GM12878 (cell line): ENCODE results near the gene ACTMAP. TPM values are rescaled to one million over a fixed set of nuclear protein-coding genes. Genes with fewer than 3 reads are reported as not detected.
"Not testable (repeated sequence)": the region's sequence is repeated elsewhere in the genome, so short reads cannot be mapped to it uniquely, and the experiment has no call there.

Experiments used
- ATAC-seq: fragments of 200-7000 bp; cut with Tn5 transposase; 3 replicates; pipeline ENCODE4 v1.9.1; 2020; ENCODE audit warnings: mild to moderate bottlenecking, moderate library complexity
- BruUV-seq: library from RNA; stranded (reverse); fragments of 400-500 nt; replicated peaks from 2 replicates; lab custom pipeline; 2021; lab: Mats Ljungman, UMichigan
- CTCF ChIA-PET: fragments of 300-600 bp; sonication (Branson Sonifier 250); formaldehyde crosslinking; extraction: SDS; loops from one replicate; lab custom pipeline; 2021; ENCODE audit warnings: inconsistent platforms; lab: Yijun Ruan, JAX
- POLR2A ChIA-PET: fragments of 350-600 bp; formaldehyde crosslinking; extraction: SDS; loops from one replicate; lab custom pipeline; 2021; ENCODE audit warnings: inconsistent platforms; lab: Charles Lee
- RAD21 ChIA-PET: fragments of 300-600 bp; sonication (Branson Sonifier 250); formaldehyde crosslinking; loops from one replicate; lab custom pipeline; 2023; ENCODE audit warnings: antibody characterized with exemption; ENCODE audit not compliant: unreplicated experiment; lab: Charles Lee
- SMC1A ChIA-PET: fragments of 300-600 bp; sonication (Branson Sonifier 250); formaldehyde crosslinking; loops from one replicate; lab custom pipeline; 2023; ENCODE audit not compliant: unreplicated experiment, uncharacterized antibody; lab: Charles Lee
- DNase-seq: peaks from one replicate; pipeline ENCODE4 v3.0.0-alpha.2; 2011; ENCODE audit warnings: low read depth, low spot score
- FAIRE-seq: peaks from 3 replicates; lab custom pipeline; 2011; peaks lifted over from hg19 to GRCh38; lab: Jason Lieb, UNC
- H2AFZ ChIP-seq: 2 replicates; pipeline ENCODE4 v1.6.0; 2011; ENCODE audit warnings: low read depth, low read length, control low read depth; ENCODE audit not compliant: control insufficient read depth
- H3K27ac ChIP-seq: 2 replicates; pipeline ENCODE4 v1.5.1; 2011; ENCODE audit warnings: control low read depth; ENCODE audit not compliant: control insufficient read depth, insufficient read depth
- H3K27me3 ChIP-seq, 2 experiments: replicated peaks in 1 of 2; 2 replicates each; pipeline versions ENCODE4 v1.6.0 to v1.6.1; 2011; ENCODE audit warnings: low read length in 1 of 2; ENCODE audit not compliant: control insufficient read depth in 2 of 2, insufficient read depth in 2 of 2
- H3K36me3 ChIP-seq, 2 experiments: 2 replicates each; pipeline ENCODE4 v1.5.1; 2011; ENCODE audit warnings: low read length in 1 of 2; ENCODE audit not compliant: control insufficient read depth in 2 of 2, insufficient read depth in 2 of 2
- H3K4me1 ChIP-seq: 2 replicates; pipeline ENCODE4 v1.6.1; 2011; ENCODE audit warnings: mild to moderate bottlenecking, low read length, moderate library complexity, mixed read lengths; ENCODE audit not compliant: control insufficient read depth, insufficient read depth
- H3K4me2 ChIP-seq: 2 replicates; pipeline ENCODE4 v1.6.0; 2011; ENCODE audit warnings: control low read depth; ENCODE audit not compliant: control insufficient read depth, insufficient read depth
- H3K4me3 ChIP-seq: fragments of 200-600 bp; sonication (generic); 2 replicates; pipeline ENCODE4 v1.5.1; 2016
- H3K79me2 ChIP-seq: 2 replicates; pipeline ENCODE4 v1.6.0; 2011; ENCODE audit warnings: low read length; ENCODE audit not compliant: control insufficient read depth, insufficient read depth
- H3K9ac ChIP-seq: 2 replicates; pipeline ENCODE4 v1.8.0; 2011; ENCODE audit warnings: low read length, control low read depth, mixed read lengths; ENCODE audit not compliant: control insufficient read depth, insufficient read depth
- H3K9me3 ChIP-seq: replicated peaks from 3 replicates; pipeline ENCODE4 v1.5.1; 2011; ENCODE audit warnings: mild to moderate bottlenecking, low read length; ENCODE audit not compliant: control insufficient read depth, insufficient read depth
- H4K20me1 ChIP-seq: 2 replicates; pipeline ENCODE4 v1.6.0; 2011; ENCODE audit not compliant: control insufficient read depth, insufficient read depth
- ETV6 ChIP-seq, 2 experiments: fragments of 450-650 bp in 1 of 2; IDR thresholded peaks in 1 of 2; conservative IDR thresholded peaks in 1 of 2; 2 replicates each; pipeline ENCODE4 v1.6.1; 2014; ENCODE audit warnings: antibody characterized with exemption in 1 of 2, borderline replicate concordance in 1 of 2, low read depth in 1 of 2, mild to moderate bottlenecking in 1 of 2, moderate library complexity in 1 of 2
- KAT2A ChIP-seq: conservative IDR thresholded peaks from 2 replicates; pipeline ENCODE4 v1.6.1; 2011; ENCODE audit warnings: low read depth, low read length; ENCODE audit not compliant: control insufficient read depth
- SMAD1 ChIP-seq: fragments of 450-650 bp; IDR thresholded peaks from 2 replicates; pipeline ENCODE4 v1.6.1; 2018; ENCODE audit warnings: mild to moderate bottlenecking, low read depth; ENCODE audit not compliant: partially characterized antibody
- WGBS: methylation state at CpG from one replicate; pipeline ENCODE4 v1.1.6; 2016; ENCODE audit warnings: low lambda C conversion rate; ENCODE audit not compliant: insufficient replicate concordance, insufficient coverage; ENCODE audit errors: missing lambda C conversion rate; 5-methylcytosine and 5-hydroxymethylcytosine counted together
- in situ Hi-C: fragments of 300-500 bp; cut with MboI; formaldehyde crosslinking; loops from 9 replicates; pipeline ENCODE4 v1.14.3; 2018; ENCODE audit warnings: mixed read lengths
- intact Hi-C: fragments of 100-400 bp; cut with micrococcal nuclease; formaldehyde crosslinking; loops from one replicate; pipeline ENCODE4 v1.14.2; 2022; ENCODE audit not compliant: unreplicated experiment
- polyA plus RNA-seq, 11 experiments: library from polyadenylated mRNA; depleted of rRNA in 4 of 11; unstranded in 6 of 11; stranded (reverse) in 5 of 11; fragments of >200 nt; fragmentation: Nextera tagmentation in 4 of 11; fragmentation: Illumina TruSeq in 1 of 11; extraction: Ambion mirVana in 4 of 11; extraction: Trizol in 1 of 11; gene quantifications; 1 replicate in 1 of 11; 2 replicates in 10 of 11; pipeline versions ENCODE4 v1.2.1 to v1.2.3, GENCODE V29; 2011 to 2016; ENCODE audit warnings: inconsistent platforms in 2 of 11, missing spikeins in 2 of 11, low read depth in 1 of 11
- total RNA-seq, 4 experiments: library from RNA; depleted of rRNA in 3 of 4; stranded (reverse); fragments of >200 nt in 3 of 4; fragmentation: Illumina TruSeq in 1 of 4; extraction: Trizol in 1 of 4; gene quantifications; 2 replicates each; pipeline versions ENCODE4 v1.2.1 to v1.2.3, GENCODE V29; 2013 to 2021
- TF ChIP-seq, protein P1 (sequence below): IDR thresholded peaks from 2 replicates; pipeline ENCODE4 v1.6.1; 2012; ENCODE audit warnings: improper control_type of control experiment, low read depth, low read length; ENCODE audit not compliant: insufficient replicate concordance

ACTMAP gene
- total and polyA plus RNA-seq, 10 of the 15 experiments (the other 5 are each of a cell fraction or from before 2014, with no cell fraction given): 3.0 to 26.2 (median 11.1) TPM

DNA sequence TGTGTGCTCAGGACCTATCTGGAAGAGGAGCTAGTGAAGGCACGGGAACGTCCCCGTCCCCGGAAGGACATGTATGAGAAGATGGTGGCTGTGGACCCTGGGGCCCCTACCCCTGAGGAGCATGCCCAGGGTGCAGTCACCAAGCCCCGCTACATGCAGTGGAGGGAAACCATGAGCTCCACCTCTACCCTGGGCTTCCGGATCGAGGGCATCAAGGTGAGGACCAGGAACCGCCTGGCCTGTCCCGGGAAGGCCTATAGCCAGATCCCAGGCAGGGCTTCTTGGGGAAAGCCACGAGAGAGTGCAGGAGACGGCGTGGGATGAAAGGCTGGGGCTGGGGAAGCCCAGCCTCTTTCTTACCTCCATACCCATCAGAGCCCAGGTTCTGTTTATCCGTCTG, 17.1 kb downstream of the ACTMAP start (continued):
- TF ChIP-seq, protein P1, sequence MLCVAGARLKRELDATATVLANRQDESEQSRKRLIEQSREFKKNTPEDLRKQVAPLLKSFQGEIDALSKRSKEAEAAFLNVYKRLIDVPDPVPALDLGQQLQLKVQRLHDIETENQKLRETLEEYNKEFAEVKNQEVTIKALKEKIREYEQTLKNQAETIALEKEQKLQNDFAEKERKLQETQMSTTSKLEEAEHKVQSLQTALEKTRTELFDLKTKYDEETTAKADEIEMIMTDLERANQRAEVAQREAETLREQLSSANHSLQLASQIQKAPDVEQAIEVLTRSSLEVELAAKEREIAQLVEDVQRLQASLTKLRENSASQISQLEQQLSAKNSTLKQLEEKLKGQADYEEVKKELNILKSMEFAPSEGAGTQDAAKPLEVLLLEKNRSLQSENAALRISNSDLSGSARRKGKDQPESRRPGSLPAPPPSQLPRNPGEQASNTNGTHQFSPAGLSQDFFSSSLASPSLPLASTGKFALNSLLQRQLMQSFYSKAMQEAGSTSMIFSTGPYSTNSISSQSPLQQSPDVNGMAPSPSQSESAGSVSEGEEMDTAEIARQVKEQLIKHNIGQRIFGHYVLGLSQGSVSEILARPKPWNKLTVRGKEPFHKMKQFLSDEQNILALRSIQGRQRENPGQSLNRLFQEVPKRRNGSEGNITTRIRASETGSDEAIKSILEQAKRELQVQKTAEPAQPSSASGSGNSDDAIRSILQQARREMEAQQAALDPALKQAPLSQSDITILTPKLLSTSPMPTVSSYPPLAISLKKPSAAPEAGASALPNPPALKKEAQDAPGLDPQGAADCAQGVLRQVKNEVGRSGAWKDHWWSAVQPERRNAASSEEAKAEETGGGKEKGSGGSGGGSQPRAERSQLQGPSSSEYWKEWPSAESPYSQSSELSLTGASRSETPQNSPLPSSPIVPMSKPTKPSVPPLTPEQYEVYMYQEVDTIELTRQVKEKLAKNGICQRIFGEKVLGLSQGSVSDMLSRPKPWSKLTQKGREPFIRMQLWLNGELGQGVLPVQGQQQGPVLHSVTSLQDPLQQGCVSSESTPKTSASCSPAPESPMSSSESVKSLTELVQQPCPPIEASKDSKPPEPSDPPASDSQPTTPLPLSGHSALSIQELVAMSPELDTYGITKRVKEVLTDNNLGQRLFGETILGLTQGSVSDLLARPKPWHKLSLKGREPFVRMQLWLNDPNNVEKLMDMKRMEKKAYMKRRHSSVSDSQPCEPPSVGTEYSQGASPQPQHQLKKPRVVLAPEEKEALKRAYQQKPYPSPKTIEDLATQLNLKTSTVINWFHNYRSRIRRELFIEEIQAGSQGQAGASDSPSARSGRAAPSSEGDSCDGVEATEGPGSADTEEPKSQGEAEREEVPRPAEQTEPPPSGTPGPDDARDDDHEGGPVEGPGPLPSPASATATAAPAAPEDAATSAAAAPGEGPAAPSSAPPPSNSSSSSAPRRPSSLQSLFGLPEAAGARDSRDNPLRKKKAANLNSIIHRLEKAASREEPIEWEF: no peak
- TF ChIP-seq SMAD1 (no peak), ETV6 (conservative IDR thresholded peaks at IDR 0.05 in 1 of 2, IDR thresholded peaks at IDR 0.05 in 1 of 2; ENCODE audit: borderline replicate concordance in 1 of 2, low read depth in 1 of 2) (no peak), KAT2A (no peak)

DNA sequence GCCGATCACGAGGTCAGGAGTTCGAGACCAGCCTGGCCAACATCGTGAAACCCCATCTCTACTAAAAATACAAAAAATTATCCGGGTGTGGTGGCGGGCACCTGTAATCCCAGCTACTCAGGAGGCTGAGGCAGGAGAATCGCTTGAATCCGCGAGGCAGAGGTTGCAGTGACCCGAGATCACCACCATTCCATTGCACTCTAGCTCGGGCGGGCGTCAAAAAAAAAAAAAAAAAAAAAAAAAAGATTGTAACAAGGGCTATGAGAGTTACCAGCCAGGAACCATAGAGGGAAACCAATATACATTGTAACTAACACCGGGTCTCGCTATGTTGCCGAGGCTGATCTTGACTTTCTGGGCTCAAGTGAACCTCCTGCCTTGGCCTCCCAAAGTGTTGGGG, 18.0 kb downstream of the ACTMAP start:
- CTCF ChIA-PET, H4K20me1 ChIP-seq, H3K4me2 ChIP-seq, H3K79me2 ChIP-seq, H3K27me3 ChIP-seq, RAD21 ChIA-PET, H3K4me1 ChIP-seq, BruUV-seq, DNase-seq, H3K9ac ChIP-seq, in situ Hi-C loops, H2AFZ ChIP-seq, intact Hi-C loops, H3K9me3 ChIP-seq, ATAC-seq, FAIRE-seq, H3K4me3 ChIP-seq, H3K36me3 ChIP-seq, H3K27ac ChIP-seq: not testable (repeated sequence)
- ChIA-PET SMC1A (interaction anchor here (0.6 kb wide), 1 partner anchor 235 kb away, joined by 3 read pairs; no protein-coding TSS in a partner anchor), POLR2A (interaction anchor here (0.6 kb wide), 1 partner anchor 31 kb away, joined by 6 read pairs; no protein-coding TSS in a partner anchor)
- 98% methylated on average over 13 of the region's 16 CpGs for WGBS

DNA sequence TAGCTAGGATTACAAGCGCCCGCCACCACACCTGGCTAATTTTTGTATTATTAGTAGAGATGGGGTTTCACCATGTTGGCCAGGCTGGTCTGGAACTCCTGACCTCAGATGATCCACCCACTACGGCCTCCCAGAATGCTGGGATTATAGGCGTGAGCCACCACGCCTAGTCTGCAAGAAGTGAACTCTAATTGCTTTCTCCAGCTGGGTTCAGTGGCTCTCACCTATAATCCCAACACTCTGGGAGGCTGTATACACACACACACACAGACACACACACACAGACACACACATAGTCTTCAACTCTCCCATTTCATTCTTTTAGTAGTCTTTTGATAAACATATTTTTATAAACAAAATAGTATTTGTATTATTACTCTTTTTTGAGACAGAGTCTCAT, 20.2 kb downstream of the ACTMAP start:
- DNase-seq, H3K36me3 ChIP-seq, H3K79me2 ChIP-seq, ATAC-seq, CTCF ChIA-PET, H3K27me3 ChIP-seq, H3K9me3 ChIP-seq, FAIRE-seq, in situ Hi-C loops, intact Hi-C loops, H3K4me2 ChIP-seq, H2AFZ ChIP-seq, H3K4me1 ChIP-seq, H3K4me3 ChIP-seq, H3K9ac ChIP-seq, H3K27ac ChIP-seq, RAD21 ChIA-PET, H4K20me1 ChIP-seq, BruUV-seq: not testable (repeated sequence)
- POLR2A ChIA-PET: interaction anchor here (0.6 to 1.2 kb wide), 4 partner anchors 14 to 817 kb away, joined by 3 to 4 read pairs (median 3); partner anchors contain the start of gene COQ8B
- SMC1A ChIA-PET: interaction anchor here (1.0 to 1.2 kb wide), 2 partner anchors 17 to 19 kb away, joined by 3 read pairs; no protein-coding TSS in a partner anchor
- 94% methylated on average over 5 of the region's 5 CpGs for WGBS
